ENCODE results near the gene TMEM245. TPM values are rescaled to one million over a fixed set of nuclear protein-coding genes. Genes with fewer than 3 reads are reported as not detected.

TMEM245 gene
- 33.7 TPM for total RNA-seq

DNA sequence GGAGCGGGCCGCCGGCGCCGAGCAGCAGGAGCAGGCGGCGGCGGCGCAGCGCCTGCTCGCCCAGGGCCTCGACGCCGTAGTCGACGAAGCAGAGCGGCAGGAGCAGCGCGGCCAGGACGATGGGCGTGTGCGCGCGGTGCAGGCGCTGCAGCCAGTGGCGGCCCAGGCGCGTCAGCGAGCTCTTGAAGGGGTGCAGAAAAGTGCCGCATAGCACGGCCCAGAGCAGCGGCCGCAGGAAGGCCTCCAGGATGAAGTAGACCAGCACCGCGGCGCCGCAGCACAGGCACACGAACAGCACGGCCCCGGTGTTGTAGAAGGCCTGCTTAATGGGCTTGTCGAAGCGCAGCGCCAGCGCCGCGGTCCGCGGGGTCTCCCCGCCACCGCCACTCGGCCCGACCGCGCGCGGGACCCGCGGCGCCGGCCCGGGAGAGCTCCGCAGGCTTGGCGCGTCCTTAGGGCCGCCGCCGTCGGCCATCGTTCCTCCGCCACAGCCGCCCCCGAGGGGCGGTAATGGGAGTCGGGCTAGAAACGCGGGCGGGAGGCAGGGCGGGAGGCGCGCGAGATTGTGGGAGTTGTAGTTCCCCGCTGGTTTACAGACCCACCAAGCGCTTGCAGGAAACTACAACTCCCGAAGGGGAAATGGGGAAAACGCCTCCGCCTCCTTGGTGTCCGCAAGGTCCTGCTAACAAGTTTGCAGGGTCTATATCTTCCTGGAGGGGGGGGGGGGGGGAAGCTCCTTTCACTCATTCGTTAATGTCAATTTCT, at the start of gene TMEM245:
Gene TMEM245, minus strand, starts transcription at position 509 of the 765 bp plus-strand sequence. Its CDS starts 34 bp downstream, at position 475.
- ATAC-seq (peak; percentile 87), DNase-seq (ENCODE audit: low spot score) (peak; percentile 97)

DNA sequence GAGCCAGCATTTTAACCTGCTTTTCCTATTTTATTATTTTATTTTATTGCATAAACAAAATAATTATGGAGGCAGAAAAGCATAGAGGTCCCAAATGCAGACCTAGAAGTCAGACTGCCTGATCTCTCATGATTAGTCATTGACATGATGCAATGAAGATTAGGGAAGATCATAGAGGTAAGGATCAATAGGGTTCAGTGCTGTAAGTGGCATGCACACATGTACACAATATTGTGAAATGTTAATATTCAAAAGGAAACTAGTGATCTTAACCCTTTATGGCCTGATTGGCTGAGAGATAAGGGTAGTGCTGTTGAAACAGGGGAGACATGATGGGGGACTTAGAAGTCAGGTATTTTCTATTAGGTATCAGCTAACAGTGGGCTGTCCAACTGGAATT, 48.4 kb upstream of the TMEM245 start:
- DNase-seq (ENCODE audit: low spot score): no peak
- ATAC-seq: no peak

DNA sequence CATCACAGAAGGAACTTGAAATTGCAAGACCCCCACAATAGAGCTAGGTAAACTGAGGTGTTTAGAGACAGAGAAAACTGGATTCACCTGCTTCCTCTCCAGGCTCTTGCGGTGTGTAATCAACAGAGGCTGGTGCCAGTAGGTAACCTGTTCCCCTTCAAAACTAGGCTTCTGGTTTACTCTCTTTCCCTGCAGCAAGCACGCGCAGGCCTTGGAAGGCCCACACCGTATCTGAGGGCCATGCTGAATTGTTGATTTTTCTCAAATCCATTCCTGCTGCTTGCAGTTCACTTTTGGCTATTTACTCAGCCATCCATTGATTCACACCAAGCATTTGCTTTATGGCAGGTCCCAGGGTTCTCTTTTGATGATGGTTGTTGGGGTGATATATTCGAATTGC, 48.0 kb upstream of the TMEM245 start:
- DNase-seq (ENCODE audit: low spot score) (no peak), ATAC-seq (no peak)

DNA sequence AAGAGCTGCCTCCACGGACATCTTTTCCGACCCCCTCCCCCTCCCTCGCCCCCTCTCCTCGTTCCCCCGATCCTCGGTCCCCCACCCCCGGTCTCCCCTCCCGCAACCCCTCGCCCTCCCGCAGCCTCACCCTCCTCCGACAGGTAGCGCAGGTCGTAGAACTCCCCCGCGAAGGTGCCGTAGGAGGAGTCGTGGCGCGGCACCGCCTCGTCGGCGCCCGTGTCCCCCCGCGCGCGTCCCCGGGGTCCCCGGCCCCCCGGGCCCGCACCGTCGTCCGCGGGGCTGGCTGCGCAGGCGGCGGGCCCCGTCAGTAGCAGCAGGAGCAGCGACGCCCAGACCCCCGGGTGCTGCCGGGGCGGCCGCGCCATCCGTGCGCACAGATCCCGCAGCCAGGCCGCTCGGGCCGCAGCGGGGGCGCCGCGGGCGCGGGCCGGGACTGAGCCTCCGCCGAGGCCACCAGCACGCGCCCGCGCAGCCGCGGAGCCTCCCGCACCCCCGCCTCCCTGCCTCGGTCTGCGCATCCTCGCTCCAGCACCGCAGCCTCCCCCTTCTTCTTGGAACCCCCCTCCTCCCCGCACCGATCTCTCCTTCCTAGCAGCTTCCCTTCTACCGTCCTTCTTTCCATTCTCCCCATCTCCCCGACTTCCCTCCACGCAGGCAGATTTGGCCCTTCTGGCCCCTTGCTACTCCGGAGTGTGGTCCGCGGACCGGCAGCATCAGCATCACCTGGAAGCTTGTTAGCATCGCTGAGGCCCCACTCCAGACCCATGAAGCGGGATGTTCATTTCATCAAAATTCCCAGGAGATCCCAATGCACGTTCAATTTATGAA, 47.2 kb upstream of the TMEM245 start, which contains the start of gene FRRS1L:
Gene FRRS1L, minus strand, starts transcription at position 479 of the 831 bp plus-strand sequence. Its CDS starts 111 bp downstream, at position 368.
- no peak for ATAC-seq
- no peak for DNase-seq (ENCODE audit: low spot score)

GRCh38 chr9:109166171-109166770, 46.5 kb upstream of the TMEM245 start:
- DNase-seq (ENCODE audit: low spot score) (no peak), ATAC-seq (no peak)

DNA sequence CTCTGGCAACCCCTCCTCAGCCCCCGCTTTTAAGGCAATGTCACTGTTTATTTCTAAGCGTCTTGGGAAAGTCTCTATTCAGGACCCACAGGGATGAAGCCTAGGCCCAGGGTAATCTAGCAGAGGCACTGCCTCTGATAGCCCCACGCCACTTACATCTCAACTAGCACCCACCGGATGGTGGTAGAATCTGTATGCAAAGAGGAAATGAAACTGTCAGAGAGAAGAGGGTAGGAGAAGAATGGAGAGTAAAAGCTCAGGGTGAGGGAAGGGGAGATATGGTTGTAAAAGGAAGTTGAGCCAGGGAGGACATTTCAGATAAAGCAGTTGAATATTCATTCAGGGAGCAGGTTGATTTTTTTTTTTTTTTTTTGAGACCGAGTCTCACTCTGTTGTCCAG, 44.3 kb upstream of the TMEM245 start:
- ATAC-seq (no peak), DNase-seq (ENCODE audit: low spot score) (no peak)

DNA sequence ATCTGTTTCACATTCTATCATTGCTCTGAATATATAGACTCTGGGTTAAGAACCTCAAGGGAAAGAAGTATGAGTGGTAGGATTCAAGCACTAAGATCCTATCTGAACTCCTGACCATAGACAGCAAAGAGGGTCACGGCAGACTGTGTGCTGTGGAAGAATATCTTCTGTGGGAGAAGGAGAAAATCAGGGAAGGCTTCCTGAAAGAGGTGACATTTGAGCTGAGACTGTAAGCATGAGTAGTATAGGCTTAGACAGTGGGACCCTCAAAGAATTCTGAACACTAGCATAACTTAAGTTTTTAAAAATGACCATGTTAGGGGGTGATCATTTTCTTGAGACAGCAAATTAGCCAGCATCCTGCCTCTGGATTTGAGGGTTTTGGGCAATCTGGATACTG, 43.4 kb upstream of the TMEM245 start:
- ATAC-seq: no peak

GRCh38 chr9:109162677-109163076, 42.9 kb upstream of the TMEM245 start:
- ATAC-seq (no peak), DNase-seq (ENCODE audit: low spot score) (no peak)

More for the DNA sequence above, 43.4 kb upstream of the TMEM245 start:
- no peak for DNase-seq (ENCODE audit: low spot score)

DNA sequence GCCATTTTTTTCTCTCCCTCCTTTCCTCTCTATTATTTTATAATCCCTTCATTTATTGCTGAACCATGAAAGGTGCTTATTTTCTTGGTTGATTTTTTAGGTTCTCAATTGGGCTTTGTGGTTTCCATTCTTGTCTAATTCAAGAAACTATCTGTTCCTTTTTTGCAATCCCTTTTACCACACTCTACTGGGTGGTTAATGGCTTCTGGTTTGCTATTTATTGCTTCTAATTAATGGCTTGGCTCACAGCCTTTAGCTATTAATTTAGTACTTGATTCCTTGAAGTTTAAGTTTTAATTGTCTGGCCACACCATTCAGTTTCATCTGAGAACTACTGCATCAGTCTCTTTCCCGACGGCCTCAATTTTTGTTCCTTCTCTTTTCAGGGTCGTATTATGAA, 41.7 kb upstream of the TMEM245 start:
- DNase-seq (ENCODE audit: low spot score) (no peak), ATAC-seq (no peak)

DNA sequence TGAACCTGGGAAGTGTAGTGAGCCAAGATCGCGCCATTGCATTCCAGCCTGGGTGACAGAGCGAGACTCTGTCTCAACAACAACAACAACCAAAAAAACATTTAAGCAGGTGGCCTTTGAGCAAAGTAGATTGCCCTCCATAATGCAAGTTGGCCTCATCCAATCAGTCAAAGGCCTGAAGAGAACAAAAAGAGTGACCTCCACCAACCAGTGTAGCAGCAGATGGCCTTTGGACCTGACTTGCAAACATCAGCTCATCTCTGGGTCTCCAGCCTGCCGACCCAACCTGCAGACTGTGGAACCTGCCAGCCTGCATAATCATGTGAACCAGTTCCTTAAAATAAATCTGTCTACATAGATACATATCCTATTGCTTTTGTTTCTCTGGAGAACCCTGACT, 39.8 kb upstream of the TMEM245 start:
- no peak for DNase-seq (ENCODE audit: low spot score)
- peak; percentile 68 for ATAC-seq

DNA sequence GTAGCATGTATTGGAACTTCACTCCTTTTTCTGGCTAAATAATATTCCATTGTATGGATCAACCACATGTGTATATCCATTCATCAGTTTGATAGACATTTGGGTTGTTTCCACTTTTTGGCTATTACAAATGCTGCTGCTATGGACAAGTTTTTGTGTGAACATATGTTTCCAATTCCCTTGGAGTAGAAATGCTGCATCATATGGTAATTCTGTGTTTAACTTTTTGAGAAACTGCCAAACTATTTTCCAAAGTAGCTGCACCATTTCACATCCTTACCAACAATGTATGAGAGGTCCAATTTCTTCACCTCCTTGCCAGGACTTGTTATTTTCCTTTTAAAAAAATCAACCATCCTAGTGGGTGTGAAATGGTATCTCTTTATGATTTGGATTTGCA, 38.9 kb upstream of the TMEM245 start:
- DNase-seq (ENCODE audit: low spot score) (no peak), ATAC-seq (no peak)

DNA sequence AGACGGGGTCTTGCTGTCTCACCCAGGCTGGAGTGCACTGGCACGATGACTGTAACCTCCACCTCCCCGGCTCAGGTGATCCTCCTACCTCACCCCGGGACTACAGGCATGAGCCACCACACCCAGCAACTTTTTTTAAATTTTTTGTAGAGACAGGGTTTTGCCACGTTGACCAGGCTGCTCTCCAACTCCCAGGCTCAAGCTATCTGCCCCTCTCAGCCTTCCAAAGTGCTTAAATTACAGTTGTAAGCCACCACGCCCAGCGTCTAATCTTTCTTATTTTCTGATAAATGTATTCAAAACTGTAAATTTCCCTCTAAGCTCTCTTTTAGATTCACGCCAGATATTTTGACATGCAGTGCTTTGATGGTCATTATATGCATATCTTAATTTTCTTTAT, 37.0 kb upstream of the TMEM245 start:
- no peak for DNase-seq (ENCODE audit: low spot score)

GRCh38 chr9:109150925-109151545, 31.3 kb upstream of the TMEM245 start:
- DNase-seq (ENCODE audit: low spot score) (peak; percentile 49), ATAC-seq (peak; percentile 93)

More for the DNA sequence above, 37.0 kb upstream of the TMEM245 start:
- ATAC-seq: no peak

- ATAC-seq (no peak), DNase-seq (ENCODE audit: low spot score) (no peak)
These were observed 30.0 kb upstream of the TMEM245 start for GRCh38 chr9:109149722-109150121.

DNA sequence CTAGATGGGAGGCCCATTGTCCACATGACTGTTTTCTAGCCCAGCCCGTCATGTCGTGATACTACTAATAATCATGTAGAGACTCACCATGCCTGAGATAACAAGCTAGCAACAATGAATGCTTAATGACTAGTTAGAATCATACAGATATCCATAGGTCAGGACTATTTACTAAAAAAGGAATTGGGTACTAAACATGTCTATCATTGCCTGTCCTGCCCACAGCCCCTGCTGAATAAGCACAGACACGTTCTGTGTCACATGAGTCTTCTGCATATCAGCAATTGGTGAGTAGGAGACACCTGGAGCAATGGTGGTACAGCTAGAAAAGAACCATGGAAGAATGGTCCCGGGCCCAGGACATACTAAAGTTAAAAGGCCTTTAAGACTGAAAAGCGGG, 29.3 kb upstream of the TMEM245 start:
- DNase-seq (ENCODE audit: low spot score) (no peak), ATAC-seq (no peak)

DNA sequence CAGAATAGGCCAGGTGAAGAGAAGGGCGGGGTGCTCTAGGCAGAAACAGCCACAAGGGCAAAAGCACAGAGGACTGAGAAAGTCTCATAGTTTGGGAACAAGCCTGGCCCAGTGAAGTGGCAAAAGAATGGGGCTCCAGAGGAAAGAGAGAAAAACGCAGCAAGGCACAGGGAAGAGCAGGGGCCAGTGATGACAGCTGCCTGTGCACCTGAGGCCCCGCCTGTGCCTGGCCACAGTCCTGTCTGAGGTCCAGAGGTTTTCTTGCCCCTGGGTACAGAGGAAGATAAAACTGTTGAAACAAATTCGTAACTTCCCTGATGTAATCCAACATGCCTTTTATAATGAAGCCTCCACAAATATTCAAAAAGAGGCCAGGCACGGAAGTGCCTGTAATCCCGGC, 25.3 kb upstream of the TMEM245 start:
- ATAC-seq (no peak), DNase-seq (ENCODE audit: low spot score) (no peak)

DNA sequence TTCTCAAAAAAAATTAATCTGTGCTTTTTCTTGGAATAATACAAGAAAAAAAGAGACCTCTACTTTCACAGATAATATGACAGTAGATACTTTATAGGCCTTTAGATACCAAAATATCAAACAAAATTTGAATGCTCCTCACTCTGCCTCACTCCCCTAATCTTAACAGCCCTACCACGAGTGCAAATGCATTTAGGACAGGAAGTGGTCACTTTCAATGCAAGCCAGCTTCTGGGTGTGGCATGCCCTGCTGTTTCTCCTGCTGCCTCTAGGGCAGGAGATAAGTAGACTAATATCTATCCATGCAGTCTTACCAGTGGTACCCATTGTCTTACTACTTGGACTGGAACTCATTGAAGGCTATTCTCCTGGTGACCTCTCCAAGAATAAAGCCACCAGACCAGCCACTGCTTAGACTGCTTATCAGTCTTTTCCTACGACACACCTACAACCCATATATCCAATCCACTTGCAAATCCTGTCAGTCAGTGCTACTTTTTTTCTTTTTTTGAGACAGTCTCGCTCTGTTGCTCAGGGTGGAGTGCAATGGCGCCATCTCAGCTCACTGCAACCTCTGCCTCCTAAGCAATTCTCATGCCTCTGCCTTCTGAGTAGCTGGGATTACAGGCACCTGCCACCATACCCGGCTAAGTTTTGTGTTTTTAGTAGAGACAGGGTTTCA, 24.3 kb upstream of the TMEM245 start:
- DNase-seq (ENCODE audit: low spot score) (no peak), ATAC-seq (peak; percentile 29)

DNA sequence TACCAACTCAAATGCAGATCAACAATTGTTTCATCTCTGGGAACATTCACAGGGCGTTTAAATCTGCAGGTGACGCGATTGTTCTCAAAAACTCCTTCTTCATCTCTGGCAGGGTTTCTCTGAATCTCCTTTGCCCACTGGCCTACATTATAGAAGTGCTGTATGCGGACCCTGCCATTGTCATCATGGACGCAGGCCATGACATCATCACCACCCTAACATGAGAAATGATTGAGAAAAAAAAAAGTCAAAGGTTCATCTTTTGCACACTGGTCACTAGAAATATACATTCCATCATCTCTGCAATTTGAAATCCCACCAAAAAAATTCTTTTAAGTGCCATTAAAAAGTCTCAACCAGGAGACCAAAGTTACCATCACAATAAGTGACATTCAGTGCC, 21.6 kb upstream of the TMEM245 start:
- no peak for DNase-seq (ENCODE audit: low spot score)
- no peak for ATAC-seq

DNA sequence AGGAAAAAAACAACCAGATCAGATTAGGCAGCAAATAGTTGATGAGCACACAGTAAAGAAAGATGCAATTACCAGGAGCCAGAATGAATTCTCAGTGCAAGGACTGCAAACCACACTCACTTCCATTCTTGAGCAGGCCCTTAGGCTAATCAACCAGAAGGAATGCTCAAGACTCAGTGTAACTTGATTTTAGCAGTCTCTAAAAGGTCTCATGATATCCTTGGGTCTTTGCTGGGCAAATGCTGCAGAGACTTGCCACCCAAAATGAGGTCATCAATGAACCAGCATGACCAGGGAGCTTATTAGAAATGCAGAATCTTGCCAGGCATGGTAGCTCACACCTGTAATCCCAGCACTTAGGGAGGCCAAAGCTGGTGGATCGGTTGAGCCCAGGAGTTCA, 20.1 kb upstream of the TMEM245 start:
- DNase-seq (ENCODE audit: low spot score) (no peak), ATAC-seq (no peak)

GRCh38 chr9:109138421-109138820, 18.7 kb upstream of the TMEM245 start:
- DNase-seq (ENCODE audit: low spot score) (no peak), ATAC-seq (no peak)

DNA sequence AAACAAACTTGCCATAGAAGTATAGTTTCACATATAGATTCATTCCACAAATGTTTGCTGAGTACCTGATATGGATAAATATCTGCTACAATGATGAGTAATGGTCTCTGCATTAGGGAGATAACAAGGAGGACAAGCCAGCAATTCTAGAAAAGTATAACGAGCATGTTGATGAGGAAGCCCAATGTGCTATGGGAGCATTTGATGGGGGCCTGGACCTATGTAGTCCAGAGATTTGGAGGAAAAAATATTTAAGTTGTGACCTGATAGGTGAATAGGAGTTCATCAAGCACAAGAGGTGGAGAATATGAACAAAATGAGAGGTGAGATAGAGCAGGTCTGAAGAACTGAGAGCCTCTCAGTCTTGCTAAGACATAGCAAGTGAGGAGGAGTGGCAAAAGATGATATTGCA, 14.4 kb upstream of the TMEM245 start:
- ATAC-seq (no peak), DNase-seq (ENCODE audit: low spot score) (no peak)
